ENCODE measurements around the gene STARD10. TPM values are rescaled to one million over a fixed set of nuclear protein-coding genes. Genes with fewer than 3 reads are reported as not detected.

The STARD10 gene
- total and polyA plus RNA-seq, 2 donors from 2014 or later, result 40.7 to 127 TPM

DNA sequence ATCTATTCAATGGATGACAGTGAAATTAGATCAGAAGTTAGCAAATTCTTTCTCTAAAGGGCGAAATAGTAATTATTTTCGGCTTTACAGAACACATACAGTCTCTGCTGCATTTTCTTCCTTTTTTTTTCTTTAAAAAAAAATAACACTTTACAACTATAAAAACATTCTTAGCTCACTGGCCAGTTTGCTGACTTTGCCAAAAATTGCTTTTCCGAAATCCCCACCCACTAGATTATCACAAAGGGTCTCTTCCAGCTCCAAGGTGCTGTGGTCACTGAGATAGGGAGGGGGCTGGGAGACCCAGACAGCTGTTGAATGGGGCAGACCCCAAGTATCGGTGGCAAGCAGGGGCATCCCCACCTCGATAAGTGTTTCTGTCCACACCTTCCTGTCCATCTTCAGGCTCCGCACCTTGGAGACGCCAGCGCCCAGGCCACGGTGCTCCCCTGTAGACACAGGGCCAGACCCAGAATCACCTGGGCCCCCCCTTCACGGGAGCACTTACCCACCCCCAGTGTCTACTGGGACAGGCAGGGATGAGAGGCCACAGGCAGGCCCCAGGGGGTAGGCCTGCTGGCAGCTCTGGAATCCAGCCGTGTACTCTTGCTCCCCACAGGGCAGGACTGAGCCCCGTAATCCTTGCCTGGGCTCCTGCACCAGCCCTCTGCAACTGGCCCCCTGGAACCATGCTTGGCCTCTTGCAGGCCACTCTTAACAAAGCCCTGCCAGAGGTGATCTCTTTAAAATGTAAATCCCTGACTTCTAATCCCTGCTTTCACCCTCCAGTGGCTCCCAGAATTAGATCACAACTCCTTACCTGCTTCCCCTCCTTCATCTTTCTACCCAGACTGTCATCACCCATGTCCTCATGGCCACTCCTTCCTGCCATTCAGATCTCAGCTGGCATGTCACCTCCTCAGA lies 88.1 kb downstream of the STARD10 start:
- DNase-seq, result peak in 1 of 5 donors; percentile 64
- no peak overlapping the region for H3K9ac ChIP-seq (ENCODE audit: low read length in 3 of 3)
- TF ChIP-seq CTCF (IDR thresholded peaks at IDR 0.05; ENCODE audit: borderline replicate concordance, extremely low read depth, insufficient read depth), result no peak
- intact Hi-C loops (cut with DNase I), result no loop called here
- H3K27ac ChIP-seq (ENCODE audit: low read depth in 2 of 2, low read length in 2 of 2), result no peak overlapping the region
- peaks cover 0 to 44% (median 37%) of the 10 kb centered on the region in 3 donors for H3K36me3 ChIP-seq (ENCODE audit: control insufficient read depth in 2 of 3, insufficient read depth in 3 of 3, low read length in 3 of 3)
- H3K4me3 ChIP-seq (ENCODE audit: low read length in 3 of 3), result no peak overlapping the region
- peaks cover 0 to 3% (median 0%) of the 10 kb centered on the region in 3 donors for H3K4me1 ChIP-seq (ENCODE audit: control insufficient read depth in 2 of 3, insufficient read depth in 2 of 3, low read depth in 1 of 3, low read length in 3 of 3)
- no peaks in the 10 kb centered on the region for H3K27me3 ChIP-seq (ENCODE audit: control insufficient read depth, insufficient read depth, low read length)
- FAIRE-seq, result no peak
- H3K9me3 ChIP-seq (ENCODE audit: control insufficient read depth in 2 of 3, insufficient read depth in 1 of 3, low read length in 3 of 3), result no peaks in the 10 kb centered on the region

DNA sequence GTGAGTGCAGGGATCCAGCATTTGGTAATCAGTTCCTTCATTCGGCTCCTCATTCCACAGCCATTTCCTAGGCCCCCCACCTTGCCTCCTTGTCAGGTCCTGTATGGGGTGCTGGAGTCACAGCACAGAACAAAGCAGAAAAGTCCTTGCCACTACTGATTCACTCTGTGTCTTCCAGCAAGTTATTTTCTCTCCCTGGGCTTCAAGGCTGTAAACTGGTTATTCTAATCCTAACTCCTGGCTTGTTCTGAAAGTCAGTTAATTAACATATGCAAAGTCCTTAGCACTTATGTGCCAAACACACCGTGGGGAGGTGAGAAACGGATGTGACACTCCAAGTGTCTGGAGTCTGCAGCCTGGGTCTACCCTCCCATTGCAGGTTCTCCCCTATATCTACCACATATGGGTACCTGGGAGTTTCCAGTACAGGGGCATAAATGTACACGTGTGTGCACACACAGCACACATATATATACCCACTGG lies 89.0 kb downstream of the STARD10 start:
- H3K4me3 ChIP-seq (ENCODE audit: low read length in 3 of 3), result no peak overlapping the region
- FAIRE-seq, result no peak
- no peak overlapping the region for H3K27ac ChIP-seq (ENCODE audit: low read depth in 2 of 2, low read length in 2 of 2)
- H3K36me3 ChIP-seq (ENCODE audit: control insufficient read depth in 2 of 3, insufficient read depth in 3 of 3, low read length in 3 of 3), result peaks cover 3 to 50% (median 37%) of the 10 kb centered on the region in 3 donors
- no peaks in the 10 kb centered on the region for H3K9me3 ChIP-seq (ENCODE audit: control insufficient read depth in 2 of 3, insufficient read depth in 1 of 3, low read length in 3 of 3)
- DNase-seq, result no peak
- H3K9ac ChIP-seq (ENCODE audit: low read length in 3 of 3), result no peak overlapping the region
- no peaks in the 10 kb centered on the region for H3K27me3 ChIP-seq (ENCODE audit: control insufficient read depth, insufficient read depth, low read length)
- peaks cover 0 to 3% (median 0%) of the 10 kb centered on the region in 3 donors for H3K4me1 ChIP-seq (ENCODE audit: control insufficient read depth in 2 of 3, insufficient read depth in 2 of 3, low read depth in 1 of 3, low read length in 3 of 3)
- intact Hi-C loops (cut with DNase I), result no loop called here
- no peak for TF ChIP-seq CTCF (IDR thresholded peaks at IDR 0.05; ENCODE audit: borderline replicate concordance, extremely low read depth, insufficient read depth)

Small RNA genes within 50 kb of the gene (microRNA-seq; reads per million reads assigned to microRNA genes)
- gene MIR4692, result not detected

Other genes with a start within 250 kb of the STARD10 start
- gene PDE2A, start 119.6 kb downstream of the STARD10 start, total RNA-seq, result 42.0 TPM
- 12.6 TPM for gene PDE2A, start 119.6 kb downstream of the STARD10 start, polyA plus RNA-seq (ENCODE audit: insufficient read depth, low read depth, low replicate concordance)
- gene ARAP1, start 41.6 kb downstream of the STARD10 start, total RNA-seq, result 80.8 TPM
- gene ARAP1, start 41.6 kb downstream of the STARD10 start, polyA plus RNA-seq (ENCODE audit: insufficient read depth, low read depth, low replicate concordance), result 58.2 TPM
- gene ATG16L2, start 20.4 kb upstream of the STARD10 start, total RNA-seq, result 38.6 TPM
- gene ATG16L2, start 20.4 kb upstream of the STARD10 start, polyA plus RNA-seq (ENCODE audit: insufficient read depth, low read depth, low replicate concordance), result 16.1 TPM

Data from kidney (tissue), 14 donors.